ENCODE measurements around the gene TMEM61. TPM values are rescaled to one million over a fixed set of nuclear protein-coding genes. Genes with fewer than 3 reads are reported as not detected.
"Not testable (repeated sequence)": the region's sequence is repeated elsewhere in the genome, so short reads cannot be mapped to it uniquely, and the experiment has no call there.

Gene TMEM61
- total RNA-seq, 2 donors from 2014 or later, result 3.0 to 11.0 TPM

GRCh38 chr1:54955359-54955758 lies 25.1 kb upstream of the TMEM61 start:
- DNase-seq (ENCODE audit: low spot score), result no peak
- intact Hi-C loops (cut with DNase I), result no loop called here

- intact Hi-C loops (cut with DNase I), result no loop called here
- DNase-seq (ENCODE audit: low spot score), result no peak
Observed at GRCh38 chr1:54956726-54957125, 23.7 kb upstream of the TMEM61 start.

GRCh38 chr1:54959241-54959640 lies 21.2 kb upstream of the TMEM61 start:
- intact Hi-C loops (cut with DNase I), result no loop called here
- DNase-seq (ENCODE audit: low spot score), result no peak

GRCh38 chr1:54962612-54963395 lies 17.6 kb upstream of the TMEM61 start:
- intact Hi-C loops (cut with DNase I), result no loop called here

GRCh38 chr1:54963829-54964228 lies 16.6 kb upstream of the TMEM61 start:
- intact Hi-C loops (cut with DNase I); DNase-seq (ENCODE audit: low spot score): not testable (repeated sequence)

More at GRCh38 chr1:54962612-54963395, 17.6 kb upstream of the TMEM61 start:
- no peak for DNase-seq (ENCODE audit: low spot score)

- DNase-seq (ENCODE audit: low spot score), result peak; percentile 84
- intact Hi-C loops (cut with DNase I), result no loop called here
Observed at GRCh38 chr1:54965624-54966340, 14.6 kb upstream of the TMEM61 start.

GRCh38 chr1:54967372-54967771 lies 13.1 kb upstream of the TMEM61 start:
- intact Hi-C loops (cut with DNase I), result no loop called here
- DNase-seq (ENCODE audit: low spot score), result peak; percentile 34

GRCh38 chr1:54968551-54968950 lies 11.9 kb upstream of the TMEM61 start:
- intact Hi-C loops (cut with DNase I), result no loop called here

GRCh38 chr1:54969879-54970278 lies 10.5 kb upstream of the TMEM61 start:
- intact Hi-C loops (cut with DNase I), result no loop called here
- peak; percentile 10 for DNase-seq (ENCODE audit: low spot score)

More at GRCh38 chr1:54968551-54968950, 11.9 kb upstream of the TMEM61 start:
- DNase-seq (ENCODE audit: low spot score), result no peak

- peak; percentile 12 for DNase-seq (ENCODE audit: low spot score)
- intact Hi-C loops (cut with DNase I), result no loop called here
Observed at GRCh38 chr1:54970901-54971300, 9.5 kb upstream of the TMEM61 start.

GRCh38 chr1:54971317-54971791 lies 9.1 kb upstream of the TMEM61 start:
- DNase-seq (ENCODE audit: low spot score), result peak; percentile 7
- intact Hi-C loops (cut with DNase I), result no loop called here

- intact Hi-C loops (cut with DNase I), result no loop called here
- peak; percentile 19 for DNase-seq (ENCODE audit: low spot score)
Observed at GRCh38 chr1:54972436-54972835, 8.0 kb upstream of the TMEM61 start.

GRCh38 chr1:54973205-54973921 lies 7.1 kb upstream of the TMEM61 start:
- peak; percentile 85 for DNase-seq (ENCODE audit: low spot score)
- intact Hi-C loops (cut with DNase I), result no loop called here

- intact Hi-C loops (cut with DNase I), result no loop called here
- DNase-seq (ENCODE audit: low spot score), result peak; percentile 17
Observed at GRCh38 chr1:54975356-54976108, 4.9 kb upstream of the TMEM61 start.

GRCh38 chr1:54976747-54977146 lies 3.7 kb upstream of the TMEM61 start:
- DNase-seq (ENCODE audit: low spot score), result peak; percentile 34
- intact Hi-C loops (cut with DNase I), result no loop called here

GRCh38 chr1:54977533-54978297 lies 2.7 kb upstream of the TMEM61 start:
- peak; percentile 23 for DNase-seq (ENCODE audit: low spot score)
- intact Hi-C loops (cut with DNase I), result no loop called here

GRCh38 chr1:54978528-54979326 lies 1.7 kb upstream of the TMEM61 start:
- intact Hi-C loops (cut with DNase I), result no loop called here
- DNase-seq (ENCODE audit: low spot score), result peak; percentile 48

Data from posterior vena cava (tissue), 2 donors.